Thyroid gland (tissue), 4 donors: Measurements from ENCODE around the gene RASAL1. TPM values are rescaled to one million over a fixed set of nuclear protein-coding genes. Genes with fewer than 3 reads are reported as not detected.

Source experiments
- DNase-seq, 2 donors: peaks; one replicate each; pipeline ENCODE4 v3.0.0-alpha.2; 2019
- H3K27ac ChIP-seq, 3 donors: fragments of 200-600 bp; sonication (generic); 1 replicate in 2 of 3; 2 replicates in 1 of 3; pipeline ENCODE4 v1.5.1; 2016 to 2019; ENCODE audit warnings: mild to moderate bottlenecking in 1 of 3, moderate library complexity in 1 of 3
- H3K27me3 ChIP-seq: fragments of 200-600 bp; sonication (generic); one replicate; pipeline ENCODE4 v1.5.1; 2019
- H3K36me3 ChIP-seq, 2 donors: fragments of 200-600 bp; sonication (generic); one replicate each; pipeline ENCODE4 v1.5.1; 2016 to 2019
- H3K4me1 ChIP-seq, 2 donors: fragments of 200-600 bp; sonication (generic); one replicate each; pipeline ENCODE4 v1.5.1; 2017 to 2019
- H3K4me3 ChIP-seq, 3 donors: fragments of 200-600 bp; sonication (generic); replicated peaks in 1 of 3; 1 replicate in 2 of 3; 2 replicates in 1 of 3; pipeline ENCODE4 v1.5.1; 2016; ENCODE audit warnings: mild to moderate bottlenecking in 1 of 3
- H3K9me3 ChIP-seq: fragments of 200-600 bp; sonication (generic); one replicate; pipeline ENCODE4 v1.5.1; 2017
- CTCF ChIP-seq, 6 experiments: fragments of 200-600 bp in 3 of 6; fragments of 450-650 bp in 3 of 6; sonication (generic) in 3 of 6; IDR thresholded peaks; one replicate each; pipeline ENCODE4 v1.5.1; 2016 to 2019; ENCODE audit warnings: antibody characterized with exemption in 6 of 6, mild to moderate bottlenecking in 2 of 6, inconsistent platforms in 1 of 6, moderate library complexity in 1 of 6
- POLR2A ChIP-seq, 2 donors: fragments of 450-650 bp; IDR thresholded peaks; one replicate each; pipeline ENCODE4 v1.6.1; 2017; ENCODE audit warnings: antibody characterized with exemption in 2 of 2, mild to moderate bottlenecking in 2 of 2, moderate library complexity in 1 of 2
- WGBS, 2 donors: methylation state at CpG; one replicate each; pipeline ENCODE4 v1.1.5; 2017; 5-methylcytosine and 5-hydroxymethylcytosine counted together
- intact Hi-C: fragments of 100-400 bp; cut with DNase I; formaldehyde crosslinking; loops from one replicate; pipeline ENCODE4 v1.15.1; 2023
- total RNA-seq, 4 donors: library from RNA; depleted of rRNA; stranded (reverse); fragments of >200 nt; gene quantifications; one replicate each; pipeline ENCODE4 v1.2.3, GENCODE V29; 2016

The RASAL1 gene
- total RNA-seq, 4 donors from 2014 or later, result 27.3 to 52.9 (median 45.1) TPM

- Histone ChIP-seq H3K27me3 (no peaks in the 10 kb centered on the region), H3K4me1 (peaks cover 3 to 17% of the 10 kb centered on the region in 2 donors), H3K9me3 (no peaks in the 10 kb centered on the region), H3K27ac (no peak overlapping the region), H3K4me3 (no peak overlapping the region), H3K36me3 (peaks cover 71 to 75% of the 10 kb centered on the region in 2 donors)
- intact Hi-C loops, result no loop called here
- no peak for TF ChIP-seq CTCF (IDR thresholded peaks at IDR 0.05)
- DNase-seq, result no peak
- WGBS, 2 donors, result 91 to 96% methylated on average over 12 to 13 of the region's 13 CpGs
Measured at GRCh38 chr12:113169697-113170096, 34.1 kb upstream of the RASAL1 start.

- peaks cover 72 to 85% of the 10 kb centered on the region in 2 donors for H3K36me3 ChIP-seq
- H3K9me3 ChIP-seq, result no peaks in the 10 kb centered on the region
- H3K4me3 ChIP-seq, result no peak overlapping the region
- DNase-seq, result no peak
- intact Hi-C loops, result no loop called here
- H3K27me3 ChIP-seq, result no peaks in the 10 kb centered on the region
- 94 to 96% methylated on average over 8 to 10 of the region's 10 CpGs for WGBS, 2 donors
- H3K4me1 ChIP-seq, result peaks cover 2 to 8% of the 10 kb centered on the region in 2 donors
- no peak for TF ChIP-seq CTCF (IDR thresholded peaks at IDR 0.05)
- no peak overlapping the region for H3K27ac ChIP-seq
Measured at GRCh38 chr12:113167868-113168267, 32.3 kb upstream of the RASAL1 start.

DNA sequence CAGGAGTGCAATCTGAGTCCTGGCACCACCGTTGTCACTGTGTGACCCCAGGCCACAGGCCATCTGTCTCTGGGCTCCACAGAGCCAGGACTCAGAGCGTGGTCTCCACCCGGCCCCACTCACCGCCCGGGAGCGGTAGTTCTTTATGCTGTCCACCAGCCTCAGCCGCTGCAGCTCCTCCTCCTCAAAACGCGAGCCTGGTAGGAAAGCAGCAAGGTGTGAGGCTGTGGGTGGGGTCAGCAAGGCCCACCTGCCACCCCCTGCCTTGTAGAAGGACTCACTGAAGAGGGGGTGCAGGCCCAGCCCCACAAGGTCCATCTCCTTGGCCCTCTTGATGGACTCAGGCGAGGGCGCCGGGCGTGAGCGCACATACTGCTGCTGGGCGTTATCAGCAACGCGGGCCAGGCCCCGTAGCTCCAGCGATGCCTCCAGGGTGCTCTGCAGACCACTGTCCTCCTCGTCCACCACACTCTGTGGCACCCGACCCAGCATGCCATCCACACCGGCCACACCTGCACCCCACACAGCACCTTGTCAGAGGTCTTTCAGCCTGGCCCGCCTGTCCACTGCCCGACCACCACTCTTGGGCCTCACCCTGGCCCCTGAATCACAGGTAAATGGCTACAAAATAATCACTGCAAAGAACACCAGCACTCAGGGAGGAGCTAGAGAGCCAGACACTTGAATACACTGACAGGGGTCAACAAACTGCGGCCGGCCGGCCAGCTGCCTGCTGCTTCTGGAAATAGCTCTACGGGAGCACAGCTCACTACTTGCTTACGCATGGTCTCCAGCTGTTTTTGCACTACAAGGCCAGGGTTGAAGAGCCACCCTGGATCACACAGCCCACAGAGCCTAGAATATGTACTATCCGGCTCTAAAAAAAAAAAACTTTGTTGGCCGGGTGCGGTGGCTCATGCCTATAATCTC lies 30.2 kb upstream of the RASAL1 start:
- intact Hi-C loops, result no loop called here
- no peak for DNase-seq

DNA sequence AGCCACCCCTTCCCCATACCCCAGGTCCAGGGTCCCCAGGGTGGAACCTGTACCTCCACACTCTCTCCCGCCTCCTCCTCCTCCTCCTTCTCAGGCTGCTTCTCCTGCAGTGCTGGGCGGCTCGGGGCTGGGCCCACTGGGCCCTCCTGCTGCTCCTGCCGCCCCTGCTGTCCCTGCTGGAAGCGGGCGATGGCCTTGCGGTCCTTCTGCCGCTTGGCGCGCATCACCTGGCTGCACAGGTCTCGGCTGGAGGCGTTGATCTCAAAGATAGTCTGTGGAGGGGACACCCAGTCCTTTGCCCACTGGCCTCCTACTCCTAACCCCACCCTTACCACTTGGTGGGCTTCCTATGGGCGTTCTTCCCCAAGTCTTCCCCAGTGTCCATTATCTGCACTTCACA lies 28.5 kb upstream of the RASAL1 start:
- no peak for DNase-seq
- peaks cover 60 to 73% of the 10 kb centered on the region in 2 donors for H3K36me3 ChIP-seq

More for the DNA sequence above, 30.2 kb upstream of the RASAL1 start:
- WGBS, 2 donors, result 95 to 98% methylated on average over 23 to 28 of the region's 32 CpGs
- Histone ChIP-seq H3K4me3 (no peak overlapping the region), H3K27ac (no peak overlapping the region), H3K4me1 (peaks cover 7 to 10% of the 10 kb centered on the region in 2 donors), H3K36me3 (peaks cover 63 to 81% of the 10 kb centered on the region in 2 donors), H3K27me3 (no peaks in the 10 kb centered on the region), H3K9me3 (no peaks in the 10 kb centered on the region)
- no peak for TF ChIP-seq CTCF (IDR thresholded peaks at IDR 0.05)

More for the DNA sequence above, 28.5 kb upstream of the RASAL1 start:
- Histone ChIP-seq H3K4me3 (no peak overlapping the region), H3K4me1 (peaks cover 7 to 10% of the 10 kb centered on the region in 2 donors), H3K27me3 (no peaks in the 10 kb centered on the region), H3K9me3 (no peaks in the 10 kb centered on the region), H3K27ac (no peak overlapping the region)
- 96% methylated on average over 13 of the region's 13 CpGs for WGBS, 2 donors
- TF ChIP-seq CTCF (IDR thresholded peaks at IDR 0.05) (no peak), POLR2A (IDR thresholded peaks at IDR 0.05) (no peak)
- intact Hi-C loops, result no loop called here
